ENCODE data around the gene PDE5A. TPM values are rescaled to one million over a fixed set of nuclear protein-coding genes. Genes with fewer than 3 reads are reported as not detected.

The PDE5A gene
- total RNA-seq, 1 experiment from 2014 or later, result 5.0 TPM

DNA sequence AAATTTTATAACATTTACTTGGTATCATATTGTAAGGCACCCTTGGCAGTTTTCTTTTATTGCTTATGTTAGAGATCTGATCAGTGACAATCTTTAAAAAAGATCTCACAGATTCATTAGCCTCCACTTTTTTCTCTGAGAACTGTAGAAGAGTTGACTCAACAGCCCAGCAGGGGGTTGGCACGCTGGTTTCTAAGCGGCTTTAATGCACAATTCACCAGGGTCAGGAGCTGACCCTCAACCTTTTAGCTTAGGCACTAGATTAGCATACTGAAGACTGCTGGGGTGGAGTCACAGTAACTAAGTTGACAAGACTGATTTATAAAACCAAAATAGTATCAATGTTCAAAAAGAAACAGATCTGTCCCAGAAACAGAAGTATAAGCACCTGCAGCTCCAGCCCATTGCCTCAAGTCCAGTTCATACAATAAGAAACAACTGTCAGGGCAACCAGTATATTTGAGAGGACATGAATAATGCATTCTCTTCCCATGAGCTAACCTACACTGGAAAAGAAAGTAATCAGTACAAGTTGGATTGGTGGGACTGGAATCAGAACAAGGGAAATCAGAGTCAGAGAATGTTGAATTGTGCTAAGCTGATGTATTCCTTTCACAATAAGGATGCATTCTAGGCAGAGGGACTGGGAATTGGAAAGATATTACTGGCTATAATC, 77.6 kb downstream of the PDE5A start (continued):
- TF ChIP-seq ZBTB33 (IDR thresholded peaks at IDR 0.05; ENCODE audit: extremely low read depth, insufficient replicate concordance, low read length) (no peak), SRF (IDR thresholded peaks at IDR 0.05; ENCODE audit: low read depth) (no peak), ATF3 (IDR thresholded peaks at IDR 0.05) (no peak), CBX3 (IDR thresholded peaks at IDR 0.05; ENCODE audit: low read depth) (no peak)

GRCh38 chr4:119549639-119550038, 79.0 kb downstream of the PDE5A start:
- H3K36me3 ChIP-seq (ENCODE audit: control insufficient read depth in 1 of 2, insufficient read depth in 2 of 2, low read length in 2 of 2), result no peaks in the 10 kb centered on the region
- no peaks in the 10 kb centered on the region for H3K9me2 ChIP-seq (ENCODE audit: insufficient read depth)
- ChIA-PET POLR2A (no interaction called here), RAD21 (ENCODE audit: low non-redundant PET in 1 of 2, low total read pairs in 2 of 2, uncharacterized antibody in 2 of 2, unreplicated experiment in 2 of 2) (no interaction called here), CTCF (no interaction called here)
- no peaks in the 10 kb centered on the region for H3K9me3 ChIP-seq (ENCODE audit: control insufficient read depth in 1 of 2, insufficient read depth in 1 of 2, low read depth in 1 of 2, low read length in 2 of 2)
- H3K9ac ChIP-seq (ENCODE audit: low read length), result no peak overlapping the region
- intact Hi-C loops (cut with micrococcal nuclease), result no loop called here
- TF ChIP-seq MAX (IDR thresholded peaks at IDR 0.05) (no peak), CBX3 (IDR thresholded peaks at IDR 0.05; ENCODE audit: low read depth) (no peak), ZFX (IDR thresholded peaks at IDR 0.05) (no peak), POLR2A (IDR thresholded peaks at IDR 0.05; ENCODE audit: borderline replicate concordance, extremely low read depth, insufficient read depth, insufficient read length) (no peak), ELF1 (IDR thresholded peaks at IDR 0.05; ENCODE audit: borderline replicate concordance, low read depth) (no peak)
- no peaks in the 10 kb centered on the region for H3K4me1 ChIP-seq (ENCODE audit: control insufficient read depth in 1 of 2, insufficient read depth in 2 of 2, low read length in 2 of 2)
- ATAC-seq (no peak), DNase-seq (ENCODE audit: low read depth, low spot score) (no peak)
- H3K27ac ChIP-seq (ENCODE audit: low read depth, low read length), result no peak overlapping the region
- H3K4me3 ChIP-seq (replicated peaks in 1 of 2; ENCODE audit: low read depth in 1 of 2, low read length in 2 of 2), result no peak overlapping the region
- no peak overlapping the region for H2AFZ ChIP-seq (ENCODE audit: low read depth, low read length, poor library complexity, severe bottlenecking)
- H4K20me1 ChIP-seq (ENCODE audit: insufficient read depth), result no peaks in the 10 kb centered on the region
- no peak overlapping the region for H3K4me2 ChIP-seq (ENCODE audit: low read length)
- H3K79me2 ChIP-seq (ENCODE audit: insufficient read depth, low read length), result no peaks in the 10 kb centered on the region
- BruUV-seq (replicated peaks), result no TSS peak
- no peaks in the 10 kb centered on the region for H3K27me3 ChIP-seq (ENCODE audit: insufficient read depth, low read length)
